ENCODE data around the gene AHCTF1.

The AHCTF1 gene

DNA sequence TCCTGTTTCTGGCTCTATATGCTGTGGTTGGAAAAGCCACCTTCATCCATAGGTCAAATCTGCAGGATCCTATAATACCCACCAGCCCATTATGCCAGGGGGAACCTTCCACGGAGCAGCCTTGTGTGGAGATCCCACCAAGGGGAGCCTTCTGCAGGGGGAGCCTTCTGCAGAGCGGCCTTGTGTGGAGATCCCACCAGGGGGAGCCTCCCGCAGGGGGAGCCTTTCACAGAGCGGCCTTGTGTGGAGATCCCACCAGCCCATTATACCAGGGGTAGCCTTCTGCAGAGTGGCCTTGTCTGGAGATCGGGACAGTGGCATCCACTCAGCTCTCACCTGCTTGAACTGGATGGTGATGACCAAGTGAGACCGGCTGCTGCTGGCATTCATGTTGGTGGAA lies 122.3 kb downstream of the AHCTF1 start:
- H3K27me3 ChIP-seq (ENCODE audit: insufficient read depth, low read length): no peaks in the 10 kb centered on the region; the same call in 1 of the 2 replicates
- peaks cover 9% of the 10 kb centered on the region for H3K4me1 ChIP-seq (ENCODE audit: insufficient read depth, low read length)
- H3K36me3 ChIP-seq (ENCODE audit: insufficient read depth, low read depth, low read length): no peaks in the 10 kb centered on the region
- no peaks in the 10 kb centered on the region for H3K9me3 ChIP-seq (ENCODE audit: insufficient read depth, low read depth, low read length)
- H3K27ac ChIP-seq (ENCODE audit: low read length): no peak overlapping the region
- H3K4me3 ChIP-seq (ENCODE audit: low read length): no peak overlapping the region
- no peak overlapping the region for H3K9ac ChIP-seq (ENCODE audit: low read depth, low read length)

DNA sequence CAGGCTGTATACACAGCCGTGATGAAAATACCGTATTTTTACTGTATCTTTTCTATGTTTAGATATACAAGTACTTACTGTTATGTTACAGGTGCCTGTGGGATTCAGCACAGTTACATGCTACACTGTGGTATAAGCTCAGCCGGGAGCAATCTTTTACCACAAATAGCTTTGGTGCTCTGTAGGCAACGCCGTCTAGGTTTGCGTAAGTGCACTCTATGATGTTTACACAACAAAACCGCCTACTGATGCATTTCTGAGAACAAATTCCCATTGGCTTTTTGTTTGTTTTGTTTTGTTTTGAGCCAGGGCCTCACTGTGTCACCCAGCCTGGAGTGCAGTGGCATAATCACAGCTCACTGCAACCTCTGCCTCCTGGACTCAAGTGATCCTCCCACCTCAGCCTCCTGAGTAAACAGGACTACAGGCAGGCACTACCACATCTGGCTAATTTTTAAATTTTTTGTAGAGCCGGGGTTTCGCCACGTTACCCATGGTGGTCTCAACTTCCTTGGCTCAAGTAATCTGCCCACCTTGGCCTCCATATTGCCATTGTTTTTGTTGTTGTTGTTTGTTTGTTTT lies 126.5 kb downstream of the AHCTF1 start:
- H3K27ac ChIP-seq (ENCODE audit: low read length): no peak overlapping the region
- no peaks in the 10 kb centered on the region for H3K36me3 ChIP-seq (ENCODE audit: insufficient read depth, low read depth, low read length)
- peaks cover 4% of the 10 kb centered on the region; the same call in 1 of the 2 replicates for H3K4me1 ChIP-seq (ENCODE audit: insufficient read depth, low read length)
- no peak overlapping the region for H3K4me3 ChIP-seq (ENCODE audit: low read length)
- H3K9ac ChIP-seq (ENCODE audit: low read depth, low read length): no peak overlapping the region
- H3K9me3 ChIP-seq (ENCODE audit: insufficient read depth, low read depth, low read length): no peaks in the 10 kb centered on the region; the same call in 1 of the 2 replicates
- no peaks in the 10 kb centered on the region for H3K27me3 ChIP-seq (ENCODE audit: insufficient read depth, low read length)

DNA sequence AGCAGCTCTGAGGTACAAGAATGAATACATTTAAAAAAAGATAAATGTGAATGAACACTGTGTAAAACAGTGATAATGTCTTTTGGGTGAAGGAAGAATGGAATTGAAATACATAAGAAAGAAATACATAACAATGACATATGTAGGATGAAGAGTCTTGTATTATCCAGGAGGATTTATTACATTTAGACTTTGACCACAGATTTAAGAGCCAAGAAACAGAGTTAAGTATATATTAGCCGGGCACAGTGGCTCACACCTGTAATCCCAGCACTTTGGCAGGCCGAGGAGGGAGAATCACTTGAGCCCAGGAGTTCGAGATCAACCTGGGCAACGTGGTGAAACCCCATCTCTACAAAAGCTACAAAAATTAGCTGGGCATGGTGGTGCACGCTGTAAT lies 127.9 kb downstream of the AHCTF1 start:
- Histone ChIP-seq H3K9me3 (ENCODE audit: insufficient read depth, low read depth, low read length) (no peaks in the 10 kb centered on the region; the same call in 1 of the 2 replicates), H3K4me3 (ENCODE audit: low read length) (no peak overlapping the region), H3K4me1 (ENCODE audit: insufficient read depth, low read length) (peaks cover 4% of the 10 kb centered on the region; the same call in 1 of the 2 replicates), H3K27me3 (ENCODE audit: insufficient read depth, low read length) (no peaks in the 10 kb centered on the region), H3K9ac (ENCODE audit: low read depth, low read length) (no peak overlapping the region), H3K36me3 (ENCODE audit: insufficient read depth, low read depth, low read length) (no peaks in the 10 kb centered on the region), H3K27ac (ENCODE audit: low read length) (no peak overlapping the region)

DNA sequence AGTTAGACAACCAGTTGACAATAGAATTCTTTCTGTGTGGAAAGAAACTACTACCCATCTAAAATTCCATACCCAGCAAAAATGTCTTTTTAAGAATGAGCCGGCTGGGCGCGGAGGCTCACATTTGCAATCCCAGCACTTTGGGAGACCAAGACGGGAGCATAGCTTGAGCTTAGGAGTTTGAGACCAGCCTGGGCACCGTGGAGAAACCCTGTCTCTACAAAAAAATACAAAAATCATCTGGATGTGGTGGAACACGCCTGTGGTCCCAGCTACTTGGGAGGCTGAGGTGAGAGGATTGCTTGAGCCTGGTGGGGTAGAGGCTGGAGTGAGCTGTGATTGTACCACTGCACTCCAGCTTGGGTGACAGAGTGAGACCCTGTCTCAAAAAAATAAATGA lies 128.4 kb downstream of the AHCTF1 start:
- peaks cover 4% of the 10 kb centered on the region; the same call in 1 of the 2 replicates for H3K4me1 ChIP-seq (ENCODE audit: insufficient read depth, low read length)
- no peaks in the 10 kb centered on the region; the same call in 1 of the 2 replicates for H3K9me3 ChIP-seq (ENCODE audit: insufficient read depth, low read depth, low read length)
- H3K36me3 ChIP-seq (ENCODE audit: insufficient read depth, low read depth, low read length): no peaks in the 10 kb centered on the region
- no peak overlapping the region for H3K4me3 ChIP-seq (ENCODE audit: low read length)
- H3K9ac ChIP-seq (ENCODE audit: low read depth, low read length): no peak overlapping the region
- no peaks in the 10 kb centered on the region for H3K27me3 ChIP-seq (ENCODE audit: insufficient read depth, low read length)
- no peak overlapping the region for H3K27ac ChIP-seq (ENCODE audit: low read length)

DNA sequence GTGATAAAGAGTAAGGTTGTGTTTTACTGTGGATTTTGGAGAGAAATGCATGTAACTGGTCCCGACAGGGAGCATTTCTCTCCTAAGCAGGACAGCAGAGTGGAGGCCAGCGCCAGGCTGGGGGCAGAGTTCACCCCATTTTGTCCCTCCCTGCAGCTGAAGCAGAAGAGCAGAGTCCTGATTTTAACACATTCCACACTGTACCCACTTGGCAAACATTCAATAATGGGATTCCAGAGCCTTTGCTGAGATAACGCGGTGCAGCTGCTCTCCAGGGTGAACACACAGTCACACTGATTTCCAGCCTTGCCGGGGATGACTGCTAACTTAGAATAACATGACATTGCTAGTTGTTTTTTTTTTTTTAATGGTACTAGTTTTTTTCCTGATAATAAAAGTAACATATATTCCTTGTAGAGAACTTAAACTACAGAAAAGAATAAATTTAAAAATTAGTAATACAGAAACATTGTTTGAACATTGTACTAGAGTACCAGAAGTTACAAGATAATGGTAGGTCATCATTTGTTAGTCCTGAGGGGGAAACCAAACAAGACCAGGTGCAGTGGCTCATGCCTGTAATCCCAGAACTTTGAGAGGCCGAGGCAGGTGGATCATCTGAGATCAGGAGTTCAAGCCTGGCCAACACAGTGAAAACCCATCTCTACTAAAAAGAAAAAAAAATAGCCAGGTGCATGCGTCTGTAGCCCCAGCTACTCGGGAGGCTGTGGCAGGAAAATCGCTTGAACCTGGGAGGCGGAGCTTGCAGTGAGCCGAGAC lies 130.3 kb downstream of the AHCTF1 start:
- H3K4me1 ChIP-seq (ENCODE audit: insufficient read depth, low read length): no peaks in the 10 kb centered on the region
- H3K27ac ChIP-seq (ENCODE audit: low read length): no peak overlapping the region
- H3K9me3 ChIP-seq (ENCODE audit: insufficient read depth, low read depth, low read length): no peaks in the 10 kb centered on the region; the same call in 1 of the 2 replicates
- no peak overlapping the region for H3K9ac ChIP-seq (ENCODE audit: low read depth, low read length)
- no peaks in the 10 kb centered on the region for H3K36me3 ChIP-seq (ENCODE audit: insufficient read depth, low read depth, low read length)
- no peak overlapping the region for H3K4me3 ChIP-seq (ENCODE audit: low read length)
- H3K27me3 ChIP-seq (ENCODE audit: insufficient read depth, low read length): no peaks in the 10 kb centered on the region

DNA sequence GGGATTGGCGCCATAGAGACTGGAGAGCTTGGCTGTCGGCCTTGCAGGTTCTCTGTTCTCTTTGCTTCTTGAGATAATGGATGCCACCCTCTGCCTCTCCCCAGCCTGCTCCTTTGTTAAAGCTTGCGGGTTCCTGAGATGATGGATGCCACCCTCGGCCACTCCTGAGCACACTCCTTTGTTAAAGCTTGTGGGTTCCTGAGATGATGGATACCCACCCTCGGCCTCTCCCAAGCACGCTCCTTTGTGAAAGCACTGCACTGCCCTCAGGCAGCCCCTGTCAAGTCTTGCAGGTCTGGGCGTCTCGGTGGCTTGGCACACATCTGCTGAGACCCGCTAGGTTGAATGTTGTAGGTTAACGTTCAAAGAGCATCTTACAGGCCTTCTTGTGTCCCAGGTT lies 131.0 kb downstream of the AHCTF1 start:
- Histone ChIP-seq H3K4me3 (ENCODE audit: low read length) (no peak overlapping the region), H3K27me3 (ENCODE audit: insufficient read depth, low read length) (no peaks in the 10 kb centered on the region), H3K9ac (ENCODE audit: low read depth, low read length) (no peak overlapping the region), H3K4me1 (ENCODE audit: insufficient read depth, low read length) (no peaks in the 10 kb centered on the region), H3K27ac (ENCODE audit: low read length) (no peak overlapping the region), H3K36me3 (ENCODE audit: insufficient read depth, low read depth, low read length) (no peaks in the 10 kb centered on the region), H3K9me3 (ENCODE audit: insufficient read depth, low read depth, low read length) (no peaks in the 10 kb centered on the region; the same call in 1 of the 2 replicates)

DNA sequence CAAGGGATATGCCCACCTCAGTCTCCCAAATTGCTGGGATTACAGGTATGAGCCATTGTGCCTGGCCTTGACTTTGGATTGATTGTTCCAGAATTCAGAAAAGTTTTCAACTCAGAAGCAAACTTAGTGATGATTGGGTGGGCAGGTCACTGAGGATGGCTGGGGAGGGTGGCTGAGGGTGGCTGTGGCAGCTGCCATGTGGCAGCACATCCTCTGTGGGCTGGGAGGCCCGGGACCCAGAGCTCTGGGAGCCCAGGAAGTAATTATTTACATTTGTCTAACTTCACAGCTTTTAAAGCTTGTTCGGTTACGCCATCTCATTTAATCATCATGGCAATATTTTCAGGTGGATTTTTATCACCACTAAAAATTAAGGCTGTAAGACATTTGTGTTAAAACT lies 131.4 kb downstream of the AHCTF1 start:
- H3K4me1 ChIP-seq (ENCODE audit: insufficient read depth, low read length): no peaks in the 10 kb centered on the region
- H3K27me3 ChIP-seq (ENCODE audit: insufficient read depth, low read length): no peaks in the 10 kb centered on the region
- H3K36me3 ChIP-seq (ENCODE audit: insufficient read depth, low read depth, low read length): no peaks in the 10 kb centered on the region
- no peaks in the 10 kb centered on the region; the same call in 1 of the 2 replicates for H3K9me3 ChIP-seq (ENCODE audit: insufficient read depth, low read depth, low read length)
- no peak overlapping the region for H3K4me3 ChIP-seq (ENCODE audit: low read length)
- H3K27ac ChIP-seq (ENCODE audit: low read length): no peak overlapping the region
- no peak overlapping the region for H3K9ac ChIP-seq (ENCODE audit: low read depth, low read length)

DNA sequence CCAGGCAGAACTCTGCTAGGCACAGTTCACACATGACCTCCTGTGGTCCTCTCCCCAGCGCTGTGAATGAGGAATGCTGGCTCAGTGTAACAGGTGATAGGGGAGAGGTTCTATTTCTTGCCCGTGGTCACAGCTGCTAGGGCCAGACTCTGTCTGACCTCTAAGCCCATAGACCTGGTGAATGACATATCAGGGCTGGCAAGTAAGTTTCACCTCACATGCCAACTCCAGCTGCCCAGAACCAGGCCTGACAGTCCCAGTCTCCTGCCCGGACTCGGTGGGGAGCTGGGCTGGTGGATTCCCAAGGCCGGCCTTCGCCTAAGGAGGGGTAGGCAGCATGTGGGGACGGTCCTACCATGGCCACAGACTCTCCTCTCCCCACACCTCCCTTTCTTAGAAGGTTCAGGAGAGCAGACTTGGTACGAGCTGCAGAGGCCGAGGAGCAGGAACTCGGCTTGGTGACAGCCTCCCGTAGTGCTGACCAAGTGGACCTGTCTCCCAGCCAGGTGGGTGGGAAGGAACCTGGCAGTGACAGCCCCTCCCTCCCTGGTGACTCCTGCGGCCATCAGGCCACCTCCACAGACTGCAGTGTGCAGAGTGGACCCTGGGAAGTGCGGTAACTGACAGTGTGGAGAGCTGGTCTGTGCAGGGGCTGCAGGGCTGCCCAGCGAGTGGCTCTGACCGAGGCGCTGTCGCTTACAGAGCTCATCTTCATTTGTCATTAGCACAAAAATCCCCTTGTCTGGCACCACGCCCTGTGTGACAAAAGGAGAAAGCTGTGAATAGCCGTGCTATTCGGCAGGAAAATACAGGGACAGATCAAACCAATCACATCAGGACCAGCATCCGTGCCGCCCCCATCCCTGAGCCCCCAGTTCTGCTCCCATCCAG lies 132.9 kb downstream of the AHCTF1 start:
- H3K27ac ChIP-seq (ENCODE audit: low read length): no peak overlapping the region
- H3K27me3 ChIP-seq (ENCODE audit: insufficient read depth, low read length): no peaks in the 10 kb centered on the region
- no peak overlapping the region for H3K4me3 ChIP-seq (ENCODE audit: low read length)
- H3K9ac ChIP-seq (ENCODE audit: low read depth, low read length): no peak overlapping the region
- no peaks in the 10 kb centered on the region; the same call in 1 of the 2 replicates for H3K9me3 ChIP-seq (ENCODE audit: insufficient read depth, low read depth, low read length)
- no peaks in the 10 kb centered on the region for H3K36me3 ChIP-seq (ENCODE audit: insufficient read depth, low read depth, low read length)
- peaks cover 10% of the 10 kb centered on the region; the same call in 1 of the 2 replicates for H3K4me1 ChIP-seq (ENCODE audit: insufficient read depth, low read length)

DNA sequence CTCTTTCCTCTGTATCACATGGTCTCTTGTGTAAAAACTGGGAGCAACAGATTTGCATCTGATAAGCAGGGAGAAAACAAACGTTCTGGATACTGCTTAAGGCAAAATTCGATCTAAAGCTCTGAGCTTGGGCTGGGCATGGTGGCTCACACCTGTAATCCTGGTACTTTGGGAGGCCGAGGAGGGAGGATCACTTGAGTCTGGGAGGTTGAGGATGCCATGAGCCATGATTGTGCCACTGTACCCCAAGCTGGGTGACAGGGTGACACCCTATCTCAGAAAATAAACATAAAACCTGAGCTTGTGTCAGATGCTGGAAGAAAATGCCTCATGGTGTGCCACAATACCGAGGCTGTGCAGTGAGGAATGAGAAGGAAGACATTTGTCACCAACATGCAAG lies 133.6 kb downstream of the AHCTF1 start:
- Histone ChIP-seq H3K4me3 (ENCODE audit: low read length) (no peak overlapping the region), H3K36me3 (ENCODE audit: insufficient read depth, low read depth, low read length) (no peaks in the 10 kb centered on the region), H3K27me3 (ENCODE audit: insufficient read depth, low read length) (no peaks in the 10 kb centered on the region), H3K9ac (ENCODE audit: low read depth, low read length) (no peak overlapping the region), H3K9me3 (ENCODE audit: insufficient read depth, low read depth, low read length) (no peaks in the 10 kb centered on the region), H3K27ac (ENCODE audit: low read length) (no peak overlapping the region), H3K4me1 (ENCODE audit: insufficient read depth, low read length) (peaks cover 15% of the 10 kb centered on the region; the same call in 1 of the 2 replicates)

DNA sequence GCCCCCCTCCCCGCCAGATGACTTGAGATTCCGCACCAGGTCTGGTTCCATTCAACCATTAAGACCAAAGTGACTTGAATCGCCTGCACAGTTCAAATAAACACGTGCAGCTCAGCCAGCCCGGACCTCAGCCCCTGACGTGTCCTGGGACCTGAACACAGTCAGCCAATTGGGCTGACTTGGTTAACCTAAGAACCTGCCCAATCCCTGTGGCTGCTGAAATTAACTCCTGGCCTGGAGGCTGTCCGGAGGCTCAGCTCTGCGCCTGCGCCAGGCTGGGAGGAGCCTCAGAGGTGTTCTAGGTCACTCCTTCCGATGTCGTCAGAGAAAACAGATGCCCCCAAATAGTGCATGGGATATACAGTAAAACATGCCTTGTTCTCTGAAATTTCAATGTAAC lies 134.2 kb downstream of the AHCTF1 start:
- no peak overlapping the region for H3K4me3 ChIP-seq (ENCODE audit: low read length)
- no peak overlapping the region for H3K27ac ChIP-seq (ENCODE audit: low read length)
- H3K27me3 ChIP-seq (ENCODE audit: insufficient read depth, low read length): no peaks in the 10 kb centered on the region
- no peak overlapping the region for H3K9ac ChIP-seq (ENCODE audit: low read depth, low read length)
- peaks cover 15% of the 10 kb centered on the region; the same call in 1 of the 2 replicates for H3K4me1 ChIP-seq (ENCODE audit: insufficient read depth, low read length)
- H3K9me3 ChIP-seq (ENCODE audit: insufficient read depth, low read depth, low read length): no peaks in the 10 kb centered on the region
- H3K36me3 ChIP-seq (ENCODE audit: insufficient read depth, low read depth, low read length): no peaks in the 10 kb centered on the region

DNA sequence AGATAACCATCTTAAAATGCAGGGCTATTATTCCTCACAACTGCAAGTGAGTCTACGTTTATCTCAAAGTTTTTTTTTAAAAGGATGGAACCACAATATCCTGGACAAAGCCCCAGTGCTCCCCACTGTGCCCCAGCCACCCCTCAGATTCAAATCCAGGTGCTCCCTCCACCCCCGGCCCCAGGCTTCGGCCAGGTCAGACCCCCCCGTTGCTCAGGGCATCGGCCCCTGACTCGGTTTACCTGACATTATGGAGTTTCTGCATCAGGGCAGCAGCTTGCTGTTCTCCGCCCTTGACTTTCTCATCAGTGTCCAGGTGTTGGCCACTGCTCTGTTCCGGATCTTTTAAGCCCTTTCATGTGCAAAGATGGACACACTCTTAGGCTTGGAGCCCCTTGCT lies 134.6 kb downstream of the AHCTF1 start:
- Histone ChIP-seq H3K36me3 (ENCODE audit: insufficient read depth, low read depth, low read length) (no peaks in the 10 kb centered on the region), H3K27me3 (ENCODE audit: insufficient read depth, low read length) (no peaks in the 10 kb centered on the region), H3K4me3 (ENCODE audit: low read length) (no peak overlapping the region), H3K27ac (ENCODE audit: low read length) (no peak overlapping the region), H3K9ac (ENCODE audit: low read depth, low read length) (no peak overlapping the region), H3K9me3 (ENCODE audit: insufficient read depth, low read depth, low read length) (no peaks in the 10 kb centered on the region), H3K4me1 (ENCODE audit: insufficient read depth, low read length) (peaks cover 15% of the 10 kb centered on the region; the same call in 1 of the 2 replicates)

Measured in iPS-20b (cell line).